DMS 273 (cell line): Measurements from ENCODE around the gene CFAP97D2.
A peak's percentile ranks its signal among the peaks of the same experiment; 100 is the strongest.
"Not testable (repeated sequence)": the region's sequence is repeated elsewhere in the genome, so short reads cannot be mapped to it uniquely, and the experiment has no call there.

Experiments used
- DNase-seq: peaks from one replicate; lab custom pipeline; 2025; ENCODE audit not compliant: unreplicated experiment; lab: John Stamatoyannopoulos, UW

CFAP97D2 gene

DNA sequence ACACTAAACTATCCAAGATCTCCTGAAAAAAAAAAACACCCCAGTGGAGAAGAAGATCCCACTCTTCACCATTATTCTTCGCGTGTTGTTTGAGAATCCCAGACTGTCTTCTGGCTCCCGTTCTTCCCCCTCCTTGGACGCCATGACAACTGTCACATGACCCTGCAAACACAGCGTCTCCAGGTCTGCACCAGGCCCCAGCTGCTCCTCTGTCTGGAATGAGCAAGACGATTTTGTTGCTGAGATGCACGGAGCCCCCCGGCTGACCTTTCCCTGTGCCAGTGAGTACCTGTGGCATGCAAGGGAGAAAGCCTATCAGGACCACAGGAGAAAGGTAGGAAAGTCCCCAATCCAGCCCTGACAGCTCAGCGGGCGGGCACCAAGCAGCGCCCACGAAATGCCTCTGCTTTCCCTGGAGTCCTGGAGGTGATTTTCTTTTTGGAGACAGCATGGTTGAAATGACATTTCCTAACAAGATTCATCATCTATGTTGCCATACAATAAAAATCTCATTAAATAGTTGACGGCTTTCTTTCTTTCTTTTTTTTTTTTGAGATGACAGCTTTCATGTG lies at the start of gene CFAP97D2:
Gene CFAP97D2 (plus strand): TSS at position 171 of the 572 bp plus-strand sequence. CDS start 74 bp downstream, at position 245.
- peak; percentile 10 for DNase-seq

GRCh38 chr13:114129649-114130062 lies 49.4 kb upstream of the CFAP97D2 start:
- no peak for DNase-seq

DNA sequence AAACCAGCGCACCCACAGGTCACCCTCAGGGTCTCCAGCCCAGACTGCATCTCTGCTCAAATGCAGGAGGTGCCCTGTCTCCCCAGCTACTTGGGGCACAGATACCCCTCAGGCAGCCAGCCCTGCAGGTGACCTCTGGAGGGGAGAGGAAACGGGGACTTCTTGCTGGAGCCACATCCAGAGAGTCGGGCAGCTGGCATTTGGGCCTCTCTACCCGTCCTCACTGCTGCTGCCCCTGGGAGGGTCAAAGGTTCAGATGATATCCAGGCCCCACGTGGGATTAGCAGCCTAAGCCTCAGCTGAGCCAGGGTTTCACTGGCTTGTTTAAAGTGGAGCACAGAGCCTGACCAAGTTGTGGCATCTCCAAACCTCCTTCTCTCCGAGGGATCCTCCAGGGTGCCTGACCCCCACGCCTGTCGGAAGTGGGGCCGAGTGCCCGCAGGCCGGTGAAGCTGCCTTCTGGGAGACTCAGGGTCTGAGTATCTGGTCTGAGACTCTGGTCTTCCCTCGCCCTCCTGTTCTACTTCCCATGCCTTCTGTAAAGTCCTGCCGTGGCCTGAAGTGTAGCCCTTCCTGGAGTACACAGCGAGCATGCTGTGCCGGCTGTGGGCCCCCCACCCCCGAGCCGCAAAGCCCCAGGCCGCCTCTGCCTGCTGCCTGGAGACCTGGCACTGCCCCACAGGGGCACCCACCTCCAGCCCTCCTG lies 48.8 kb upstream of the CFAP97D2 start:
- DNase-seq, result no peak

DNA sequence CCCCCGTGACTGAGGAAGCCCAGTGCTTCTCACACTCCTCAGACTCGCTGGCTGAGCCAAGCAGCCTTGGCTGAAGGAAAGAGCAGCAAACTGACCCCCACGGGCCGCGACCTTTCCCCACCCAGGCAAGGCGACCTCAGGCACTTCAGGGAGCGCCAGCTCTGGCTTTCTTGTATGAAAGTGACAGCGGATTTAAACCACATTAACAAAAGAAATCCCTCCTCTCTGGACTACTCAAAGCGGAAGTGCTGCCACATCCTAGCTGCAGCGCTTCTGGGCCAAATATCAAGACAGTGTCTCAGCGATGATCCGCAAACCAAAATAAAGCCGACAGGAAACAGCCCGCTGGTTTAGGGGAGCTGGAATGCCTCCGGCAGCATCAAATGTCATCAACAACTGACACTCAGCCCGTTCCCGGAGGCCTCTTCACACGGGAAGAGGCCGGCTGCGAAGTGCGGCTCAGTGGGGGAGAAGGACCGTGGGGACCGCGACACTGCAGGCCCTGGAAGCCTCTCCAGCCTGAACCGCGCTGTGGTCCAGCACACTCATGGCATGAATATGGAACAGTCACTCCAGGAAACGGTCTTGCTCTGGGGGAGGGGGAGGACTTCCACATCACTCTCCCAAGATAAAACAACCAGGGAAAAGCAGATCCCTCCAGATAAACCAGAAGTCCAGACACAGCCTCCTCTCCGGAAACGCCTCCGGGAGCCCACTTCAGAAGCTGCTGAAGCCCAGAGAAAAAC lies 48.0 kb upstream of the CFAP97D2 start:
- DNase-seq, result peak; percentile 37

GRCh38 chr13:114131583-114132418 lies 47.3 kb upstream of the CFAP97D2 start:
- peak; percentile 65 for DNase-seq

DNA sequence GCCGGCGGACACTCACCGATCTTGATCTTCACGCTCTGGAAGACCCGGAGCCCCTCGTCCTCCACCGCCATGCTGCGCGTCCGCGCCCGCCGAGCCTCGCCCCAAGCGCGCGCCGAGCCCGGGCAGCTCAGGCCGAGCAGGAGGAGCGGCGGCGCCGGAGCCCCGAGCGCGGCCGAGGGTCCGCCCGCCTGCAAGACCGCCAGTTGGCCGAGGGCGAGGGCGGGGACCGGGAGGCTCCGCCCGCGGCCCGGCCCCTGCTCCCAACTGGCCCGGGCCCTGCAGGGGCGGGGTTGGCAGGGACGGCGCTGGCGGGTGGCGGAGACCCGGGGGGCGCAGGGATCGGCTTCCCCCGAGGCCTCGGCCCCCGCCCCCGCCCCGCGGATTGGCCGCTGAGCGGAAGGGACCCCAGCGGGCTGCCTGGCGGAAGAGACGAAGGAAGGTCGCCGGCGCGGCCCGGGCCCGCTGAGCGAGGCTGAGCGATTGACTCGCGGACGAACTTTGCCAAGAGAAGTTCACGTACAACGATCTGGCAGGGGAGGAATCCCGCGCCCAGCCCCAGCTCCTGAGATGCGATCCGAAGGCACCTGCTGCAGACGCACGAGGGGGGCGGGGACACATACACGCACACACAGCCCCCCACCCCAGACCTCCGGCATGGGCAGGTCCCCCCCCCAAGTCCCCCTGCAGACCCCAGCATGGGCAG lies 46.5 kb upstream of the CFAP97D2 start, which contains the start of gene RASA3:
Gene RASA3 (minus strand): TSS at position 205 of the 703 bp plus-strand sequence. CDS start 134 bp downstream, at position 71.
- DNase-seq, result peak; percentile 90

DNA sequence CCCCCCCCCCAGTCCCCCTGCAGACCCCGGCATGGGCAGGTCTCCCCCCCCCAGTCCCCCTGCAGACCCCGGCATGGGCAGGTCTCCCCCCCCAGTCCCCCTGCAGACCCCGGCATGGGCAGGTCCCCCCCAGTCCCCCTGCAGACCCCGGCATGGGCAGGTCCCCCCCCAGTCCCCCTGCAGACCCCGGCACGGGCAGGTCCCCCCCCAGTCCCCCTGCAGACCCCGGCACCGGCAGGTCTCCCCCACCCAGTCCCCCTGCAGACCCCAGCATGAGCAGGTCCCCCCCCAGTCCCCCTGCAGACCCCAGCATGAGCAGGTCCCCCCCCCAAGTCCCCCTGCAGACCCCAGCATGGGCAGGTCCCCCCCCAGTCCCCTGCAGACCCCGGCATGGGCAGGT lies 45.9 kb upstream of the CFAP97D2 start:
- not testable (repeated sequence) for DNase-seq

- DNase-seq, result not testable (repeated sequence)
These were observed 45.5 kb upstream of the CFAP97D2 start for GRCh38 chr13:114133552-114133951.

DNA sequence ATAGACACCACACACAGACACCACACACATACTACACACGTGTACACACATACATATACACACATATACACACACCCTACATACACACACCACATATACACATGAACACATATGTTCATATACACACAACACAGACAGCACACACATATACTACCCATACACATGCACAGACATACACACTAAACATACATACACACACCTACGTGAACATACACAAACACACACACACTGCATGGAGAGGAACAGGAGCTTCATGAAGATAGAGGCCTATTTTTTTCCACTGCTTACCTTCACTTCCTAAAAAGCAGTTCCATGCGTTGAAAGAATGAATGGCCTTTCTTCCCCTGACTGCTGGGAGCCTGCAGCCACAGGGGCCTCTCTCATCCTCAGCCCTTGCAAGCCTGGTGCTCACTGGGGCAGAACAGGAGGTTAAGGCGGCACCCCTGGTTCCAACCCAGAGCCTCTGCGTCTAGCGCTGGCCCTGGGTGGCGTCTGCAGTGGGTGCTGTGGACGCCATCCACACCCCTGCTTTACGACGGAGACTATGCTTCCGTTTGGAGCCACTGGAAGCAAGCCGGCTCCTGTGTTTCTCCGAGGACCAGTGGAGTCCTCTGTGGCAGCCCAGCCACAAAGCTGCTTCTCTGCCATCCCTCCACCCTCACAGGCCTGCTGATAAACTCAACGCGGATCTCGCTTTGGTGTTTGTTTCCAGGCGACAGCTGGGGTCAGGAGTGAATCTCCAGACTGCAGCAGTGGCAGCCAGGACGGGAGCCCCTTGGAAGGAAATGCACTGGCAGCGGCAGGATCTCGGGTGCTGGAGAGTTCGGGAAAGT lies 44.7 kb upstream of the CFAP97D2 start:
- DNase-seq, result peak; percentile 44

GRCh38 chr13:114134944-114135610 lies 44.0 kb upstream of the CFAP97D2 start:
- DNase-seq, result no peak

- DNase-seq, result no peak
These were observed 43.3 kb upstream of the CFAP97D2 start for GRCh38 chr13:114135731-114136171.

DNA sequence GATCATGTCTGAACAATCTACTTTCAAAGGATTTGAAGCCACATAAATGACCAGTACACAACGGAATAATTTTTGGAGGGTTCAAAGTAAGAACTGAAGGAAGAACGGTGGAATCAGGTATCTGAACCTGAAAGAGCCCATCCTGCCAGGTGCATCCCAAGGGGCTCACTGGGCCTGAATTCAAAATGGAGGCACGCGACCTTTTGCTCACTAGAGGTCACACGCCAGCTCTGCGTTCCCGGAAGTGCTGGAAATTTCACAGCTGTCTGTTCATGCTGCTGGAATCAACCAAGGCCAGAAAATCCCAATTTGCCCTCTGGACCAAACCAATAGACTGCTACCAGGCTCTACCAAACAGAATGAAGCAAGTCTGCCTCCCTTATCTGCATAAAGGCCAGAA lies 42.5 kb upstream of the CFAP97D2 start:
- DNase-seq, result no peak

DNA sequence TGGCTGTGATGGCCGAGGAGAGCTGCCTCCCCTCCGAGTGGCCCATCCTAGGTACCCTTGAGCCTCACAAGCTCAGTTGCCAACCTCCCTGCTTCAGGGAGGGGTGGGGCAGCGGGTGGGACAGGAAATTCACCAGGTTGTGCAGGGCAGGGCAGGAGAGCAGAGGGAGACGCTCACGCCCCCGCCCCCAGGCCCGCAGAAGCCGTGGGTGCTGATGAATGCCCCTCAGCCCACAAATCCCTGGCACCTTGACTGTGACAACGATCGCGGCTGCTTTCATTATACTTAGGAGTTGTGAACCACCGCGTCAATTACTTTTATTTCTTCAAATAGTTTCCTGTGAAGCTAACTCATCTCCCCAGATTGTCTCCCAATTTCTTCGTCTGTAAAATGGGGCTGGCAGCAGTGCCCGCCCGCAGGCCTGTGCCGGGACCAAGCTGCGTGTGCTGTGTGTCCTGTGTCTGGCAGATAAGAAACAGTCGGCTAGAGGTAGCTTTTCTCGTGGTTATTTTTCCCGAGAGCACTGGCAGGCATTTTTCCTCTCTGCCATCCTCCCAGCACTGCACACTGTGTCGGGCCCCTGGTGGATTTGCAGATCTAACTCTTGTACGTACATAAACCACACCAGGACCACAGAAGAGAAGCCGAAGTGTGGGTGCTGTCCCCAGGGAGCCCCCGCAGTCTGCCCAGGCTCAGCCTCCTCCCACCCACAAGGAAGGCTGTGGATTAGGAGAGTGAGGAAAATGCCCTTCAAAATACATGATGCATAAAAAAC lies 38.7 kb upstream of the CFAP97D2 start:
- no peak for DNase-seq

DNA sequence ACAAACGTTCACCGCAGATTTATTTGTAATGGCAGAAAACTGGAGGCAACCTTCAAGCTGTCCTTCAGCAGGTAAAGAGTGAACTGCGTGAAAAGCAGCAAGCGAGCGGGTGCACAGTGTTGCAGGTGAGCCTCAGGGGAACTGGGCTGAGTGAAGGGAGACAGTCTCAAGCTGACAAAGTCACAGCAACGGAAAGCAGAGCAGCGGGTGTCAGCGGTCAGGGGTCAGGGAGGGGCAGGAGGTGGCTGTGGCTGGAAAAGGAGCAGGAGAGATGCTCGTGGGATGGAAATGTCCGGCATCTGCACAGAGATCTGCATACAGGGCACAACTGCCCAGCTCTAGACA lies 38.2 kb upstream of the CFAP97D2 start:
- no peak for DNase-seq

- DNase-seq, result no peak
These were observed 37.6 kb upstream of the CFAP97D2 start for GRCh38 chr13:114141261-114141996.

GRCh38 chr13:114142137-114142550 lies 36.9 kb upstream of the CFAP97D2 start:
- DNase-seq, result no peak

GRCh38 chr13:114142640-114143490 lies 36.2 kb upstream of the CFAP97D2 start:
- DNase-seq, result peak; percentile 33
